HG03439 (cell line): Measurements from ENCODE around the gene SUPV3L1.
"Not testable (repeated sequence)": the region's sequence is repeated elsewhere in the genome, so short reads cannot be mapped to it uniquely, and the experiment has no call there.

ENCODE experiments used
- ATAC-seq: cut with Tn5 transposase; IDR thresholded peaks from one replicate; pipeline ENCODE4 v1.9.1; 2021; ENCODE audit warnings: mild to moderate bottlenecking, moderate library complexity; ENCODE audit not compliant: unreplicated experiment

SUPV3L1 gene

DNA sequence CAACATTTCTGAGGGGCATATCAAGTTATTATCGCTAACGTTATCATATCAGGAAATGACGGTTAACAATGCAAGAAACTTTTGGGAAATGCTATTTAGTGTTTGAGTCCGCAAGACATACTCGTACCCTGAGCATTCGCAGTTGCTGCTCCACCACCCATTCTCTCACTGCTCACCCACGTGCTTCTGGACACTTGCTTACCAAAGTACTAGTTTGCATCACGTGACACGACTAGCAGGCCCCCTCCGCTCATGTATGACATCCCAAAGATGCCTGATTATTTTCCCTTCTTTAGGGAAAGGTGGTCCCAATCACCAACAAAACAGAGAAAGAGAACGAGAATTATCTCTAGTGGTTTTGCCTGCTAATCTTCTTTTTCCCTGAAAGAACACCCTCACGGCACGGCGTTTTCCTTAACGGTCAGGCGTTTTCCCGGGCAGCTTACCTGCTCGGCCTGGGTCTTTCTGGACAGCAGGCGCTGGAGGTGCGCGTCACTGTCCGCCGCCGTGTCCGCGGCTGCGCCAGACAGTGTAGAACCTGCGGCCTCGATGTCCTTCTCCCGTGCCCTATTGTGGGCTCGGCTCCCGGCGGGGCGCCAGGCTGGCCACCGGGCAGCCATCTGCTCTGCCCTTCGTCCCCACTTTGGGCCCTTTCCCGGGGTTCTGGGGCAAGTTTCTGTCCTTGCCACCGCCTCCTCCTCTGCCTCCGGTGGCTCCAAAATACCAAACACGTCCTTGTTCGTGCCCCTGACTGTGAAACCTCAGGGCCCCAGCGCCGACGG is at the start of gene SUPV3L1:
Gene SUPV3L1 (plus strand): TSS at position 492 of the 782 bp plus-strand sequence. CDS start 58 bp downstream, at position 550.
- ATAC-seq: peak; percentile 85

DNA sequence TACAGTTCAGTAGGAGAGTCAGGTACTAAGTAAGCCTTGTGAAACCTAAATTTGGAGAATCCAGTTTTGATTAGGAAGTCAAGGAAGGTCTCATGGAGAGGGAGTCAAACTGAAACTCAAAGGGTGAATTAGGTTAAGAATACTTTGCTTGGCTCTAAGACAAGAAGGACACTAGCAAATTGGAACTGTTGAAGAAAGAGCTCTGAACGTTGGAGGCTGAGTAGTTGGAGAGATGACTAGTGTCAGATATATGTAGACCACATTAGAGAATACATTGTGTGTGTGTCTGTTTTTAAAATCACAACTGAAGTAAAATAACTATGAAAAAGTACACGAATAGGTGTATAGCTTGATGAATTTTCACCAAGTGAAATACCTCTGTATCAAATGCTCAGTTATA is 49.8 kb upstream of the SUPV3L1 start:
- ATAC-seq: no peak

GRCh38 chr10:69139961-69140360 is 40.1 kb upstream of the SUPV3L1 start:
- no peak for ATAC-seq

- no peak for ATAC-seq
These were observed 38.7 kb upstream of the SUPV3L1 start for GRCh38 chr10:69141304-69141703.

DNA sequence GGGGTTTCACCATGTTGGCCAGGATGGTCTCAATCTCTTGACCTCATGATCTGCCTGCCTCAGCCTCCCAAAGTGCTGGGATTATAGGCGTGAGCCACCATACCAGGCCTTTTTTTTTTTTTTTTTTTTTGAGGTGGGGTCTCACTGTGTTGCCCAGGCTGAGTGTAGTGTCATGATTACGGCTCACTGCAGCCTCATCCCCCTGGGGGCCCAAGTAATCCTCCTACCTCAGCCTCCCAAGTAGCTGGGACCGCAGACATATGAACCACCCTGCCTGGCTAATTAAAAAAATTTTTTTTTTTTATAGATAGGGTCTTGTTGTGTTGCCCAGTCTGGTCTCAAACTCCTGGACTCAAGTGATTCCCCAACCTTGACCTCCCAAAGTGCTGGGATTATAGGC is 38.0 kb upstream of the SUPV3L1 start:
- not testable (repeated sequence) for ATAC-seq

GRCh38 chr10:69142983-69143382 is 37.1 kb upstream of the SUPV3L1 start:
- no peak for ATAC-seq

DNA sequence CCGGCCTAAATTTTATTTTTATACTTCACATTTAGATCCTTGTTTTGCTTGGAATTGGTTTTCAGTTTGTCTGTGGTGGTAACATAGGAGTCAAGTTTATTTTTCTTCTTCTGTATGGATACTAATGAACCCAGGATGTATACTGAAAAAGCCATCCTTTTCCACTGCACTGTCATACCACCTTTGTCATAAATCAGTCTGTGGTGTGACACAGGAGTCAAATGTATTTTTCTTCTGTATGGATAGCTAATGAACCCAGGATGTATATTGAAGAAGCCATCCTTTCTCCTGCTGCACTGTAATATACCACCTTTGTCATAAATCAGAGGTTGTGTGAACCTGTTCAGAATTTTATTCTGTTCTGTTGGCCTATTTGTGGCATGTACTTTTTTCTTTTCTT is 34.7 kb upstream of the SUPV3L1 start:
- no peak for ATAC-seq

- no peak for ATAC-seq
These were observed 34.2 kb upstream of the SUPV3L1 start for GRCh38 chr10:69145864-69146263.

GRCh38 chr10:69146759-69147158 is 33.3 kb upstream of the SUPV3L1 start:
- no peak for ATAC-seq

- no peak for ATAC-seq
These were observed 28.1 kb upstream of the SUPV3L1 start for GRCh38 chr10:69151984-69152383.

DNA sequence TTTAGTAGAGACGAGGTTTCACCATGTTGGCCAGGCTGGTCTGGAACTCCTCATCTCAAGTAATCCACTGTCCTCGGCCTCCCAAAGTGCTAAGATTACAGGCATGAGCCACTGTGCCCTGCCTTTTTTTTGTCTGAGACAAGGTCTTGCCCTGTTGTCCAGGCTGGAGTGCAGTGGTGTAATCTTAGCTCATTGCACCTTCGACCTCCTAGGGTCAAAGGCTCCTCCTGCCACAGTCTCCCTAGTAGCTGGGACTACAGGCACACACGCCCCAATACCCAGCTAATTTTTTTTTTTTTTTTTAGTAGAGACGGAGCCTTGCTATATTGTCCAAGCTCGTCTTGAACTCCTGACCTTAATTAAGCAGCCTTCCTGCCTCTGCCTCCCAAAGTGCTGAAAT is 26.8 kb upstream of the SUPV3L1 start:
- no peak for ATAC-seq

GRCh38 chr10:69160809-69161241 is 19.2 kb upstream of the SUPV3L1 start:
- no peak for ATAC-seq

DNA sequence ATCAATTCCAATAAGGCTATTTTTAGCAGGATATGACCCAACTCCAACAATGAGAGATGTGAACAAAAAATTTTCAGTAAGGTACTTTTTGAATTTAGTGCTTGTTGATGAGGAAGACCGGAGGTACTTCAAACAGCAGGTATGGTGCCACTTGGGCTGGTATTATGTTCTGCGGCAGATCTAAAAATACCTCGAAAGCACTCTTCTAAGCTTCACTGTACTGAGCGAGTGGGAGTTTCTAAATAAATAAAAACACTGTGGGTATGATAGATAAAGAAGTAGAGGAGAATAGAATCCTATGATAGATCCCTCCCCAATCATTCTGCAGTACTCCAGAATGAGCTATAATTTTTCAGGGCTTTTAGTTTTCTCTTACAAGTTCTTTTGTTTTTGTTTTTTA is 11.5 kb upstream of the SUPV3L1 start:
- ATAC-seq: no peak

GRCh38 chr10:69172241-69172982 is 7.6 kb upstream of the SUPV3L1 start:
- no peak for ATAC-seq

- not testable (repeated sequence) for ATAC-seq
These were observed 4.7 kb upstream of the SUPV3L1 start for GRCh38 chr10:69175326-69175725.

DNA sequence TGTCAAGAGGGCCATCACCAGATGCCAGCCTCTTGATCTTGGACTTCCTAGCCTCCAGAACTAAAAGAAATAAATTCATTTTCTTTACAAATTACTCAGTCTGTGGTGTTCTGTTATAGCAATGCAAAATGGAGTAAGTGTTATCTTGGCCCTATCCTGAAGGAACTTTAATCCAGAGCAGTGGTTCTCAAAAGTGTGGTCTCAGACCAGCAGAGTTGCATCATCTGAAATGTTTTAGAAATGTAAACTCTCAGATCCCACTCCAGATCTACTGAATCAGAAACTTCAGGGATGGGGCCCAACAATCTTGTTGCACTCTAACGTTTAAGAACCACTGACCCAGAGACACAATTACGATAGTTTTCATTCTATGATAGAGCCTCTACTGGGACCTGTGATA is 3.2 kb upstream of the SUPV3L1 start:
- no peak for ATAC-seq

- peak; percentile 21 for ATAC-seq
These were observed 818 bp upstream of the SUPV3L1 start for GRCh38 chr10:69179089-69179742.

- no peak for ATAC-seq
These were observed 631 bp downstream of the SUPV3L1 start for GRCh38 chr10:69180525-69181204.

DNA sequence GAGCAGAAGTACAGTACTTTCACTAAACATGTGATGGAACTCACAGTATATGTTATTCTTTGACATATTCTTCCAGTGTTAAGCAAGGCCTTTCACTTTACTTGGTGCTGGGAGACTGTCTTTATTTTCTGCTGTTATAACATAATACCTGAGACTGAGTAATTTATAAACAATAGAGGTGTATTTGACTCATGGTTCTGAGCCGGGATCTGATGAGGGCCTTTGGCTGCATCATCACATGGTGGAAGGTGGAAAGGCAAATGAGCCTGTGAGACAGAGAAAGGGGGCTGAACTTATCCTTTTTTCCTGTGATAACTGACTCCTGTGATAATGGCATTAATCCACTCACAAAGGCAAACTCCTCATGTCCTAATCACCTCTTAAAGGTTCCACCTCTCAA is 1.4 kb downstream of the SUPV3L1 start:
- ATAC-seq: no peak

DNA sequence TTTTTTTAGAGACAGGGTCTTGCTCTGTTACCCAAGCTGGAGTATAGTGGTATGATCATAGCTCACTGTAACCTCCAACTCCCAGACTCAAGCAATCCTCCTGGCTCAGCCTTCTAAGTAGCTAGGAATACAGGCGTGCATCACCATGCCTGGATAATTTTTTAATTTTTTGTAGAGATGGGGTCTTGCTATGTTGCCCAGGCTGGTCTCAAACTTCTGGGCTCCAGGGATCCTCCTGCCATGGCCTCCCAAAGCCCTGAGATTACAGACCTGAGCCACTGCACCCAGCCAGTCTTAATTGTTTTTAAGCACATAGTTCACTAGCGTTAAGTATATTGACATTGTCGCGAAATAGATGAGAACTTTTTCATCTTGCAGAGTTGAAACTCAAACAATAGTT is 2.0 kb downstream of the SUPV3L1 start:
- no peak for ATAC-seq

DNA sequence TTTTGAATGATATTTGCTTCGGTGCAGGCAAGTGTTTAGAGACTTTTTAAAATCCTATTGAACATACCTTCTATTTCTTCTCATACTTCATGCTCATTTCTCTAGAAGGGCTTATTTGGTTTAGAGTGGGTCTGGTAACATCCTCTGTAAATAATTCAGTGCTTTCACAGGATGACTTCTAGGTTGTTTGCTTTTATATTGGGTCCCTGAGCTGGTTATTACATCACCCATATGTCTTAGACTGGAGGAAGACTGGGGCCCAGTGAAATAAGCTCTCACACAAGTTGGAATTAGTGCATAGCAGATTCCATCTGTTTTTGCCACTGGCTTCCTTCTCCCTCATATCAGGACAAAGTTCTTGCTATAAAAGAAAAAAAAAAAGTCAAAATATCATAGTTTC is 6.5 kb downstream of the SUPV3L1 start:
- ATAC-seq: no peak
